HCT116 (cell line): Measurements from ENCODE around the gene BCL7A. TPM values are rescaled to one million over a fixed set of nuclear protein-coding genes. Genes with fewer than 3 reads are reported as not detected.

Source experiments
- ATAC-seq: fragments of 200-7000 bp; cut with Tn5 transposase; 2 replicates; pipeline ENCODE4 v1.9.1; 2020; ENCODE audit warnings: mild to moderate bottlenecking, moderate library complexity
- BruUV-seq: library from RNA; stranded (reverse); fragments of 400-500 nt; replicated peaks from 2 replicates; lab custom pipeline; 2021; lab: Mats Ljungman, UMichigan
- CTCF ChIA-PET: fragments of 300-600 bp; sonication (Branson Sonifier 250); formaldehyde crosslinking; loops from one replicate; lab custom pipeline; 2021; ENCODE audit warnings: antibody characterized with exemption; lab: Charles Lee
- POLR2A ChIA-PET: fragments of 300-600, 350-600 bp; sonication (Branson Sonifier 250); formaldehyde crosslinking; loops from one replicate; lab custom pipeline; 2021; ENCODE audit warnings: antibody characterized with exemption; lab: Charles Lee
- RAD21 ChIA-PET, 2 experiments: fragments of 300-600 bp; sonication (Branson Sonifier 250); formaldehyde crosslinking; loops; one replicate each; lab custom pipeline; 2023; ENCODE audit warnings: low total read pairs in 2 of 2; ENCODE audit not compliant: uncharacterized antibody in 2 of 2, unreplicated experiment in 2 of 2, low non-redundant PET in 1 of 2; lab: Charles Lee
- DNase-seq: peaks from one replicate; pipeline ENCODE4 v3.0.0-alpha.2; 2010; ENCODE audit warnings: low read depth, low spot score
- H2AFZ ChIP-seq: fragments of 200-600 bp; shearing (Covaris generic), sonication (generic); 2 replicates; pipeline ENCODE4 v1.6.1; 2017; ENCODE audit warnings: low read depth, mixed run types, mixed read lengths, antibody characterized with exemption, low read length; ENCODE audit not compliant: poor library complexity, severe bottlenecking
- H3K27ac ChIP-seq: 2 replicates; pipeline ENCODE4 v1.5.1; 2012; ENCODE audit warnings: low read depth, low read length
- H3K27me3 ChIP-seq: fragments of 200-600 bp; sonication (generic); 2 replicates; pipeline ENCODE4 v1.6.1; 2016; ENCODE audit warnings: mixed run types, low read length, mixed read lengths; ENCODE audit not compliant: insufficient read depth
- H3K36me3 ChIP-seq, 2 experiments: fragments of 200-500 bp in 1 of 2; fragments of 200-600 bp in 1 of 2; sonication (Bioruptor generic) in 1 of 2; sonication (generic) in 1 of 2; 2 replicates each; pipeline versions ENCODE4 v1.5.1 to v1.6.1; 2014 to 2016; ENCODE audit warnings: low read length in 2 of 2, inconsistent platforms in 1 of 2, mixed read lengths in 1 of 2, mixed run types in 1 of 2; ENCODE audit not compliant: insufficient read depth in 2 of 2, control insufficient read depth in 1 of 2
- H3K4me1 ChIP-seq, 2 experiments: fragments of 200-600 bp in 1 of 2; sonication (generic) in 1 of 2; 2 replicates each; pipeline versions ENCODE4 v1.5.1 to v1.6.1; 2012 to 2017; ENCODE audit warnings: low read length in 2 of 2, inconsistent platforms in 1 of 2, mild to moderate bottlenecking in 1 of 2, mixed read lengths in 1 of 2, mixed run types in 1 of 2, moderate library complexity in 1 of 2; ENCODE audit not compliant: insufficient read depth in 2 of 2, control insufficient read depth in 1 of 2
- H3K4me2 ChIP-seq: fragments of 200-600 bp; sonication (generic); 2 replicates; pipeline ENCODE4 v1.6.1; 2017; ENCODE audit warnings: mixed run types, low read length, mixed read lengths
- H3K4me3 ChIP-seq, 2 experiments: fragments of 200-600 bp in 1 of 2; sonication (generic) in 1 of 2; replicated peaks in 1 of 2; 2 replicates each; pipeline ENCODE4 v1.5.1; 2011 to 2016; ENCODE audit warnings: low read length in 2 of 2, control low read depth in 1 of 2, low read depth in 1 of 2, mild to moderate bottlenecking in 1 of 2, mixed read lengths in 1 of 2, mixed run types in 1 of 2
- H3K79me2 ChIP-seq: fragments of 200-600 bp; sonication (generic); 2 replicates; pipeline ENCODE4 v1.6.1; 2017; ENCODE audit warnings: mild to moderate bottlenecking, mixed run types, low read length, moderate library complexity, mixed read lengths; ENCODE audit not compliant: insufficient read depth
- H3K9ac ChIP-seq: fragments of 200-600 bp; sonication (generic); 2 replicates; pipeline ENCODE4 v1.6.1; 2016; ENCODE audit warnings: low read length, mixed read lengths
- H3K9me2 ChIP-seq: fragments of 200-600 bp; sonication (generic), shearing (Covaris generic); 2 replicates; pipeline ENCODE4 v1.6.1; 2017; ENCODE audit warnings: mixed run types, mild to moderate bottlenecking, moderate library complexity; ENCODE audit not compliant: insufficient read depth
- H3K9me3 ChIP-seq, 2 experiments: fragments of 200-500 bp in 1 of 2; fragments of 200-600 bp in 1 of 2; sonication (Bioruptor generic) in 1 of 2; sonication (generic) in 1 of 2; 2 replicates each; pipeline ENCODE4 v1.6.1; 2014 to 2017; ENCODE audit warnings: low read length in 2 of 2, mixed read lengths in 2 of 2, inconsistent platforms in 1 of 2, low read depth in 1 of 2, mild to moderate bottlenecking in 1 of 2, mixed run types in 1 of 2, moderate library complexity in 1 of 2; ENCODE audit not compliant: control insufficient read depth in 1 of 2, insufficient read depth in 1 of 2
- H4K20me1 ChIP-seq: fragments of 200-600 bp; sonication (generic), shearing (Covaris generic); 2 replicates; pipeline ENCODE4 v1.6.1; 2017; ENCODE audit warnings: mixed run types, mild to moderate bottlenecking, moderate library complexity; ENCODE audit not compliant: insufficient read depth
- CBX3 ChIP-seq: IDR thresholded peaks from 2 replicates; pipeline ENCODE4 v1.6.1; 2012; ENCODE audit warnings: low read depth
- CEBPB ChIP-seq: IDR thresholded peaks from 2 replicates; pipeline ENCODE4 v1.6.1; 2012; ENCODE audit warnings: low read depth
- EGR1 ChIP-seq: IDR thresholded peaks from 2 replicates; pipeline ENCODE4 v1.6.1; 2012; ENCODE audit warnings: low read depth
- EZH2 ChIP-seq: fragments of 200-600 bp; sonication (generic); IDR thresholded peaks from 2 replicates; pipeline ENCODE4 v1.6.1; 2017; ENCODE audit warnings: antibody characterized with exemption, mixed run types
- EZH2phosphoT487 ChIP-seq: fragments of 200-600 bp; IDR thresholded peaks from 2 replicates; pipeline ENCODE4 v1.6.1; 2018; ENCODE audit warnings: antibody characterized with exemption, borderline replicate concordance
- FOSL1 ChIP-seq: IDR thresholded peaks from 2 replicates; pipeline ENCODE4 v1.6.1; 2012; ENCODE audit warnings: low read depth
- JUND ChIP-seq: IDR thresholded peaks from 2 replicates; pipeline ENCODE4 v1.6.1; 2012
- POLR2A ChIP-seq: IDR thresholded peaks from 2 replicates; pipeline ENCODE4 v1.7.0; 2011; ENCODE audit warnings: borderline replicate concordance; ENCODE audit not compliant: insufficient read depth, insufficient read length; ENCODE audit errors: extremely low read depth
- POLR2AphosphoS5 ChIP-seq: IDR thresholded peaks from 2 replicates; pipeline ENCODE4 v1.6.1; 2011; ENCODE audit warnings: mild to moderate bottlenecking, low read depth, low read length, moderate library complexity
- RAD21 ChIP-seq: IDR thresholded peaks from 2 replicates; pipeline ENCODE4 v1.6.1; 2012; ENCODE audit warnings: low read depth, mild to moderate bottlenecking
- SIN3A ChIP-seq: IDR thresholded peaks from 2 replicates; pipeline ENCODE4 v1.6.1; 2012; ENCODE audit warnings: low read depth
- SRF ChIP-seq: IDR thresholded peaks from 2 replicates; pipeline ENCODE4 v1.6.1; 2012; ENCODE audit warnings: low read depth
- TCF7L2 ChIP-seq: IDR thresholded peaks from 2 replicates; pipeline ENCODE4 v1.7.0; 2011; ENCODE audit warnings: borderline replicate concordance, inconsistent platforms; ENCODE audit not compliant: insufficient read depth, insufficient read length; ENCODE audit errors: extremely low read depth
- YY1 ChIP-seq: IDR thresholded peaks from 2 replicates; pipeline ENCODE4 v1.6.1; 2011; ENCODE audit warnings: low read length, low read depth, moderate library complexity, mild to moderate bottlenecking; ENCODE audit not compliant: insufficient replicate concordance; ENCODE audit errors: extremely low read depth
- ZNF274 ChIP-seq: fragments of 200-500 bp; sonication (Bioruptor generic); IDR thresholded peaks from 2 replicates; pipeline ENCODE4 v1.6.1; 2014; ENCODE audit warnings: mild to moderate bottlenecking, low read depth, low read length, inconsistent platforms
- intact Hi-C: fragments of 100-400 bp; cut with micrococcal nuclease; formaldehyde crosslinking; loops from 2 replicates; pipeline ENCODE4 v1.10.0; 2022
- total RNA-seq: library from RNA; stranded (reverse); gene quantifications from one replicate; pipeline ENCODE4 v1.2.1, GENCODE V29; 2021; ENCODE audit not compliant: unreplicated experiment
- TF ChIP-seq, protein P1 (sequence below): IDR thresholded peaks from 2 replicates; pipeline ENCODE4 v1.6.1; 2012
- TF ChIP-seq, protein P2 (sequence below), 3 experiments: fragments of 200-600 bp in 1 of 3; sonication (generic) in 1 of 3; IDR thresholded peaks in 2 of 3; conservative IDR thresholded peaks in 1 of 3; 2 replicates each; pipeline ENCODE4 v1.5.1; 2012 to 2017; ENCODE audit warnings: low read depth in 2 of 3, low read length in 2 of 3, antibody characterized with exemption in 1 of 3, borderline replicate concordance in 1 of 3, control low read depth in 1 of 3, mild to moderate bottlenecking in 1 of 3, mixed read lengths in 1 of 3, mixed run types in 1 of 3, moderate library complexity in 1 of 3; ENCODE audit not compliant: insufficient read depth in 1 of 3
- TF ChIP-seq, protein P3 (sequence below): IDR thresholded peaks from 2 replicates; pipeline ENCODE4 v1.6.1; 2012
- TF ChIP-seq, protein P4 (sequence below): IDR thresholded peaks from 2 replicates; pipeline ENCODE4 v1.6.1; 2011; ENCODE audit warnings: mild to moderate bottlenecking, low read length, moderate library complexity; ENCODE audit not compliant: insufficient replicate concordance; ENCODE audit errors: extremely low read depth

Gene BCL7A
- total RNA-seq, 1 experiment from 2014 or later: 14.2 TPM

DNA sequence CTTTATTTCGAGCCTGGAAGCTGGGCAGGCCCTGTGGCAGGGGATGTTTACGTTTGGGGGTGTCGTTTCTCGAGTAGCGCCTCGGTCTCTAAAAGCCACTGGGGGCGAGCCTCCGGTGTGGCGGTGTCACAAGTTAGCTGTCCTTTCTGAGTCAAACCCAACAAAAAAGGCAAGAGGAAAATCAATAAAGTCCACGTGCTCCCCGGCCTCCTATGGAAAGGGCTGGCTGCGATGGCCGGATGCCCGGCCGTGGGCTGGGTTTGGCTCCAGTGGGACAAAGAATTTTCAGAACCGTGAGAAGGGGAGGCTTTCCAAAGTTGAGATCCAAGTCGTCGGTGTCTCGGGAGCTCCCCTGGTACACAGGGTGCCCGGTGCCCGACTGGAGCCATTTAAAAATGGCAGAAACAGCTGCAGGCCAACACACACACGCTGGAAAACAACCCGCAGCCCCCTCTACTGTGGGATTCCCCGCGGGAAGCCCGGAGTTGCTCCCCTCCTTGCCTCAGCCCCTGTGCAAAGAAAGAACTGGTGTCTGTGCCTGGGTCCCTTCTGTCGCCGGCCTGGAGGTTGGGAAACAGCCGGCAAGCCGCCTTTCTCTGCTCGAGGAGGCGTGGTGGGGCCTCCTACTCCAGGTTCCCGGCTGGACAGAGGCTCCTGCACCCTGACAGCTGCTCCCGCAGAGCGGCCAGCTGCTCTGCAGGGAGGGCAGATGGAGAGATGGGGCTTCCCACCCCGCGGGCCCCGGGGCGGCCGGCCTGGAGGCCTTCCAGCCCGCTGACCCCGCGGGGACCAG, 1.9 kb downstream of the BCL7A start (continued):
- peak; percentile 53 for TF ChIP-seq POLR2AphosphoS5
- TF ChIP-seq, all 23 proteins: peak for 5

DNA sequence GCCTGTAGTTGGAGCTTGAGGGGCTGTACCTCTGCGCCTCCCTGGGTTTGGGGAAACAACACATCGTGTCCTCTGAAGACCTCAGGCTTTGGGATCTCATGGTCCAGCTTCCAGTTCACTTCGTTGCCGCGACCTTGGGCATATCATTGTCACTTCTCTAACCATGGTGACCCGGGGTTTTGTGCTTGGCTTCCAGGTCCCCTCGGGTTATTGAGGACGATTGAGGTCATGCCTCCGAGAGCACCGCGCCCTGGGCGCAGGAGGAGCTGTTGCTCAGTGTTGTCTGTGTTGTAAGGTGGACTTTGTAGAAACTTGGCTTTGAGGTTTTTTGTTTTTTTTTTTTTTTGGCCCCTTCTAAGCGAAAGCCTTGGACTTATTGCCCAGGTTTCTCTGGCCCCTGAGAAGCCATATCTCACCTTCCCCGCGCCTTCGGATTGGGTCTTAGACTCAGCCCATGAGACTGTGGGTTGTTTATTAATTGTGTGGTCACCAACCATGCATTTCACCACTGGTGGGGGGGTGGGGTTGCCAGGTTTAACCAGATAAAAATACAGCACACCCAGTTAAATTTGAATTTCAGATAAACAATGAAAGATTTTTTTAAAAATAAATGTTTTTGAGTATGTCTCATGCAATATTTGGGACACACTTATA, 2.6 kb downstream of the BCL7A start:
- RAD21 ChIA-PET: no interaction called here
- no peak for ATAC-seq
- H3K27me3 ChIP-seq: no peaks in the 10 kb centered on the region
- DNase-seq: no peak
- CTCF ChIA-PET: no interaction called here
- peaks cover 53% of the 10 kb centered on the region for H3K79me2 ChIP-seq
- H3K27ac ChIP-seq: peak overlapping the region; percentile 86; the same call in 1 of the 2 replicates
- H2AFZ ChIP-seq: no peak overlapping the region
- H3K4me1 ChIP-seq: peaks cover 17 to 27% of the 10 kb centered on the region in 2 experiments
- H3K9me3 ChIP-seq: 0 out of 4 replicates have a peak, but pooled peaks cover 0 to 4% of the 10 kb centered on the region in 2 experiments
- H3K9ac ChIP-seq: no peak overlapping the region; the same call in 1 of the 2 replicates
- POLR2A ChIA-PET: no interaction called here
- intact Hi-C loops: no loop called here
- H4K20me1 ChIP-seq: no peaks in the 10 kb centered on the region
- no peaks in the 10 kb centered on the region for H3K36me3 ChIP-seq
- H3K9me2 ChIP-seq: no peaks in the 10 kb centered on the region
- H3K4me2 ChIP-seq: peak overlapping the region; percentile 97
- no TSS peak for BruUV-seq
- TF ChIP-seq, protein P1, sequence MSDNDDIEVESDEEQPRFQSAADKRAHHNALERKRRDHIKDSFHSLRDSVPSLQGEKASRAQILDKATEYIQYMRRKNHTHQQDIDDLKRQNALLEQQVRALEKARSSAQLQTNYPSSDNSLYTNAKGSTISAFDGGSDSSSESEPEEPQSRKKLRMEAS: no peak
- TF ChIP-seq POLR2A (no peak), EZH2 (no peak), SRF (no peak), EZH2phosphoT487 (no peak), EGR1 (no peak), ZNF274 (no peak), TCF7L2 (no peak), RAD21 (no peak), CEBPB (no peak), SIN3A (no peak), CBX3 (no peak), FOSL1 (no peak), YY1 (no peak), JUND (no peak)
- TF ChIP-seq, protein P2, sequence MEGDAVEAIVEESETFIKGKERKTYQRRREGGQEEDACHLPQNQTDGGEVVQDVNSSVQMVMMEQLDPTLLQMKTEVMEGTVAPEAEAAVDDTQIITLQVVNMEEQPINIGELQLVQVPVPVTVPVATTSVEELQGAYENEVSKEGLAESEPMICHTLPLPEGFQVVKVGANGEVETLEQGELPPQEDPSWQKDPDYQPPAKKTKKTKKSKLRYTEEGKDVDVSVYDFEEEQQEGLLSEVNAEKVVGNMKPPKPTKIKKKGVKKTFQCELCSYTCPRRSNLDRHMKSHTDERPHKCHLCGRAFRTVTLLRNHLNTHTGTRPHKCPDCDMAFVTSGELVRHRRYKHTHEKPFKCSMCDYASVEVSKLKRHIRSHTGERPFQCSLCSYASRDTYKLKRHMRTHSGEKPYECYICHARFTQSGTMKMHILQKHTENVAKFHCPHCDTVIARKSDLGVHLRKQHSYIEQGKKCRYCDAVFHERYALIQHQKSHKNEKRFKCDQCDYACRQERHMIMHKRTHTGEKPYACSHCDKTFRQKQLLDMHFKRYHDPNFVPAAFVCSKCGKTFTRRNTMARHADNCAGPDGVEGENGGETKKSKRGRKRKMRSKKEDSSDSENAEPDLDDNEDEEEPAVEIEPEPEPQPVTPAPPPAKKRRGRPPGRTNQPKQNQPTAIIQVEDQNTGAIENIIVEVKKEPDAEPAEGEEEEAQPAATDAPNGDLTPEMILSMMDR (IDR thresholded peaks at IDR 0.05 in 2 of 3, conservative IDR thresholded peaks at IDR 0.05 in 1 of 3; ENCODE audit: borderline replicate concordance in 1 of 3, insufficient read depth in 1 of 3, low read depth in 2 of 3, low read length in 2 of 3): no peak
- TF ChIP-seq, protein P3, sequence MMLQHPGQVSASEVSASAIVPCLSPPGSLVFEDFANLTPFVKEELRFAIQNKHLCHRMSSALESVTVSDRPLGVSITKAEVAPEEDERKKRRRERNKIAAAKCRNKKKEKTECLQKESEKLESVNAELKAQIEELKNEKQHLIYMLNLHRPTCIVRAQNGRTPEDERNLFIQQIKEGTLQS: no peak
- TF ChIP-seq, protein P4, sequence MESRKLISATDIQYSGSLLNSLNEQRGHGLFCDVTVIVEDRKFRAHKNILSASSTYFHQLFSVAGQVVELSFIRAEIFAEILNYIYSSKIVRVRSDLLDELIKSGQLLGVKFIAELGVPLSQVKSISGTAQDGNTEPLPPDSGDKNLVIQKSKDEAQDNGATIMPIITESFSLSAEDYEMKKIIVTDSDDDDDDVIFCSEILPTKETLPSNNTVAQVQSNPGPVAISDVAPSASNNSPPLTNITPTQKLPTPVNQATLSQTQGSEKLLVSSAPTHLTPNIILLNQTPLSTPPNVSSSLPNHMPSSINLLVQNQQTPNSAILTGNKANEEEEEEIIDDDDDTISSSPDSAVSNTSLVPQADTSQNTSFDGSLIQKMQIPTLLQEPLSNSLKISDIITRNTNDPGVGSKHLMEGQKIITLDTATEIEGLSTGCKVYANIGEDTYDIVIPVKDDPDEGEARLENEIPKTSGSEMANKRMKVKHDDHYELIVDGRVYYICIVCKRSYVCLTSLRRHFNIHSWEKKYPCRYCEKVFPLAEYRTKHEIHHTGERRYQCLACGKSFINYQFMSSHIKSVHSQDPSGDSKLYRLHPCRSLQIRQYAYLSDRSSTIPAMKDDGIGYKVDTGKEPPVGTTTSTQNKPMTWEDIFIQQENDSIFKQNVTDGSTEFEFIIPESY: no peak
- TF ChIP-seq, all 23 proteins: peak for 0
- peak overlapping the region in 1 of 2 experiments; percentile 80; a peak in 1 of 4 replicates for H3K4me3 ChIP-seq
